GM21447 (cell line): ENCODE data around the gene AK4.
"Not testable (repeated sequence)": the region's sequence is repeated elsewhere in the genome, so short reads cannot be mapped to it uniquely, and the experiment has no call there.

Experiments used
- ATAC-seq: cut with Tn5 transposase; IDR thresholded peaks from one replicate; pipeline ENCODE4 v1.9.1; 2021; ENCODE audit not compliant: unreplicated experiment

The AK4 gene

GRCh38 chr1:65150108-65150463, 2.1 kb downstream of the AK4 start:
- no peak for ATAC-seq

DNA sequence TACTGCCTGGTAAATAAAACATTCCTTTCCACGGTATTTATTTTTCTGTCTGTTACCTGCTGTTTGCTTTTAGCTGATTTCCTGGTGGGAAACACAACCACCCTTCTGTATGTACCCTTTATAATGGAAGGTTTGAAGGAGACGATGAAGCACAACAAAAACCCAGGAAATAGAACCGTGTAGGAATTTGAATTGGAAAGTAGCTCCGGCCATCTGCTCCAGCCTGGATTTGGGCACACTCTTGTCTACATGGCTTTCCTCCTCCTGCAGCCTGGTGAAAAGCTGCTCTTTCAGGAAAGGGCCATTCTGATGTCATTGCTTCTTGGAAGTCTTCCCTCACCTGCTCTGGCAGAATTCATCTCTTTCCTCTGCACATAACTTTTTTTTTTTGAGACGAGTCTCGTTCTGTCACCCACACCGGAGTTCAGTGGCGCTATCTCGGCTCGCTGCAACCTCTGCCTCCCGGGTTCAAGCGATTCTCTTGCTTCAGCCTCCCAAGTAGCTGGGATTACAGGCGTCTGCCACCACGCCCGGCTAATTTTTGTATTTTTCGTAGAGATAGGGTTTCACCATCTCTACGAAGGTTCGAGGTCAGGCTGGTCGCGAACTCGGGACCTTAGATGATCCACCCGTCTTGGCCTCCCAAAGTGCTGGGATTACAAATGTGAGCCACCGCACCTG, 2.7 kb downstream of the AK4 start:
- ATAC-seq = no peak

GRCh38 chr1:65151641-65152040, 3.6 kb downstream of the AK4 start:
- no peak for ATAC-seq

DNA sequence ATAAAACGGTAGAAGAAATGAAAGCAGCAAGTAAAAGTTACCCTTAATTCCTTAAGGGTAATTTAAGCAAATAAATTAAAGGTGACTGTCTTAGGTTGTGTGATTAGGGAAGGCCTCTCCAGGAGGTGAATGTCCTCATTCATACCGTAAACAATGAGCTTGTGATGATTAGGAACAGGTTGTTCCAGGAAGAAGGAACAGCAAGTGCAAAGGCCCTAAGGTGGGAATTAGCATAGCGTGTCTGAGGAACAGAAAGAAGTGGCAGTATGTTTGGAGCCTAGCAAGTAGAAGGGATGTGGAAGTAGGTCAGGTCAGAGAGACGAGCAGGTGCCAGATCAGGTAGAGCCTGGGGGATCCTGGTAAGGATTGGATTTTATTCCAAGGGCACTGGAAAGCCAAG, 5.6 kb downstream of the AK4 start:
- no peak for ATAC-seq

DNA sequence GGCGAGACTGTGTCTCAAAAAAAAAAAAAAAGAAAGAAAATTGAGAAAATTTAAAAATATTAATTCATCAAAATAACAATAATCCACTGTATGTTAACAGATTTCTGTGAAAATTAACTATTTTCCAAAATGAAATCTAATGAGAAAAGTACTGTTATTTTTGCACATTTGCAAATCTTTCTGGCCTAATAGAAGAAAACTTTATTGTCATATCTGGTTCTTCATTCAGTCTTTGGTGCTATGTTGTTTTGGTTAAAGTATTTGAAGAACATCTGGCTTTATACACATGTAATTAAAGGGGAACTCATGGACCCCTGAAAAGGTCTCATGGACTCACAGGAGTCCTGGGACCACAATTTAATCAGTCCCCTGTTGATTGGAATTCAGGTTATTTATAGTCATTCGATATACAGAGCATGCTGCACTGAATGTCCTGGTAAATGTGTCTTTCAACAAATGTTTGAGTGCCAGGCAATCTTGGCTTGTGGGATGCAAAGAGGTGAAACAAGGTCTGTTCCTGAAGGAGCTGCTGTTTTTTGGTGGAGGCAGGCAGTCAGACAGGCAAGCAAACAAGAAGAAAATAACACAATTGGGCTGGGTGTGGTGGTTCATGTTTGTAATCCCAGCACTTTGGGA, 9.0 kb downstream of the AK4 start:
- ATAC-seq = no peak

DNA sequence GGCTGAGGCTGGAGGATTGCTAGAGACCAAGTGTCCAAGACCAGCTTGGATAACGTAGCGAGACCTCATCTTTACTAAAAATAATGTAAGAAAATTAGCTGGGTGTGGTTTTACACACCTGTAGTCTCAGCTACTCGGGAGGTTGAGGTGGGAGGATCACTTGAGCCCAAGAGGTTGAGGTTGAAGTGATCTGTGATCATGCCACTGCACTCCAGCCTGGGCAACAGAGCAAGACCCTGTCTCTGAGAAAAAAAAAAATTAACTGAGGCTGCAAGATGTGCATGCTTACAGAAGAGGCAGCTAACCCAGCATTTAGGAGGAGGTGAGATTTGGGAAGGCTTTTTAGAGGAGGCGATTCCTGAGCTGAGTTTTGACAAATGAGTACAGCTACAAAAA, 9.5 kb downstream of the AK4 start:
- no peak for ATAC-seq

DNA sequence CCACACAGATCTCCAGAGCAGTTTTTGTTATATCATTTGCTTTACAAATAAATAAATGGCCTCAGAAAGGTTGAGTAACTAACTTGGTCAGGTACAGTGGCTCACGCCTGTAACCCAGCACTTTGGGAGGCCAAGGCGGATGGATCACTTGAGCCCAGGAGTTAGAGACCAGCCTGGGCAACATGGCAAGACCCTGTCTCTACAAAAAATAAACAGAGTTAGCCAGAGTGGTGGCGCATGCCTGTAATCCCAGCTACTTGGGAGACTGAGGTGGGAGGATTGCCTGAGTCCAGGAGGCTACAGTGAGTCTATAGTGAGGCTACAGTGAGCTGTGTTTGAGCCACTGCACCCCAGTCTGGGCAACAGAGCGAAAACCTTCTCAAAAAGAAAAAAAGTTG, 11.3 kb downstream of the AK4 start:
- not testable (repeated sequence) for ATAC-seq

- ATAC-seq = no peak
These were observed 12.0 kb downstream of the AK4 start for GRCh38 chr1:65159801-65160523.

DNA sequence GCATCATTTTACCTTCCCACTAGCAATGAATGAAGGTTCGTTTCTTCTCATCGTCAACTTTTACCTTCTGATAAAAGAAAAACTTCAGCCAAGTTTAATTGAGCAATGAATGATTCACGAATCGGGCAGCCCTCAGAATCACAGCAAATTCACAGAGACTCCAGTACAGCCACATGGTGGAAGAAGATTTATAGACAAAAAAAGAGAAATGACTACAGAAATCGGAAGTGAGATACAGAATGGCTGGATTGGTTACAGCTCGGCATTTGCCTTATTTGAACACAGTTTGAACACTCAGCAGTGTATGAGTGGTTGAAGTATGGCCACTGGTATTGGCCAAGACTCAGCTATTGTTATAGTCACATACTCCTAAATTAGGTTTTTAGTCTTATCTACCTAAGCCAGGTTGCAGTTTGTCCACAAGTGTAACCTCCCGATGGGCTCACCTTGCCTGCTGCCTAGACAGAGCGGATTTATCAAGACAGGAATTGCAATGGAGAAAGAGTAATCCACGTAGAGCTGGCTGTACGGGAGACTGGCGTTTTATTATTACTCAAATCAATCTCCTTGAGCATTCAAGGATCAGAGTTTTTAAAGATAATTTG, 15.3 kb downstream of the AK4 start:
- no peak for ATAC-seq

DNA sequence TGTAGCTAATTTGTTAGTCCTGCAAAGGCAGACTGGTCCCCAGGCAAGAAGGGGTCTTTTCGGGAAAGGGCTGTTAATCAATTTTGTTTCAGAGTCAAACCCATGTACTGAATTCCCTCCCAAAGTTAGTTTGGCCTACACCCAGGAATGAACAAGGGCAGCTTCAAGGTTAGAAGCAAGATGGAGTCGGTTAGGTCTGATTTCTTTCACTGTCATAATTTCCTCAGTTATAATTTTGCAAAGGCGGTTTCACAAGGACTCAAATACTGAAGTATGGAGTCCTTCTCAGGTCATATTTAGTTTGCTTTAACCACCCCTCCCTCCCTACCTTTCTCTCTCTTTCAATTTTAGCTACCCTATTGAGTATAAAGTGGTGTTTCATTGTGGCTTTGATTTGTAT, 16.1 kb downstream of the AK4 start:
- ATAC-seq = not testable (repeated sequence)

GRCh38 chr1:65164633-65165032, 16.6 kb downstream of the AK4 start:
- no peak for ATAC-seq

DNA sequence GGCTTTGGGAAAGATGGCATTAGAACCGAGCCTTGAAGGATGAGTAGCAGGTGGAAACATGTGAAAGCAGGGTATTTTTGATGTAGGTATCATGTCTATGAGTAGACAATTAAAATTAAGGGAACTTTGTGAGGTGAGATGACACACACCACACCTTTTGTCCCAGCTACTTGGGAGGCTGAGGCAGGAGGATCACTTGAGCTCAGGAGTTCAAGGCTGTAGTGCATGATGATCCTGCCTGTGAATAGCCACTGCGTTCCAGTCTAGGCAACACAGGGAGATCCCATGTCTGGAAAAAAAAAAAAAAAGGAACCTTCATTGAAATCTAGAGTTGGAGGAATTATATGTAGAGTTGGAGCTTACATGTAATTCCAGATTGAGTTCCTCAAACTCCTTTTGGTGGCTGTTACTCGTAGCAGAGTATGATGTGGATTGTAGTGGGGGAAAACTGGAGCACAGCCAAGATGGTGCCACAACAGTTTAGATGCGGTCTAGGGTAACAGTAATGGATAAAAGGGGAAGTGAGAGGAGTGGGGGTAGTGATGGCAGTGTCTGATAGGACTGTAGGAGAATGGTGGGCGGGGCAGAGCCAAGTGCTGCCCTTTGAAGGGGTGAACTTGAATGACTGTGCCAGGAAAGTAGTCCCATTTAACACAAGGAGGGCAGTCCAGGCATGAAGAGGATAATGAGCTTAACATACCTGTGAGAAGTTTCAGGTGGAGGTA, 17.4 kb downstream of the AK4 start:
- ATAC-seq = peak; percentile 89

DNA sequence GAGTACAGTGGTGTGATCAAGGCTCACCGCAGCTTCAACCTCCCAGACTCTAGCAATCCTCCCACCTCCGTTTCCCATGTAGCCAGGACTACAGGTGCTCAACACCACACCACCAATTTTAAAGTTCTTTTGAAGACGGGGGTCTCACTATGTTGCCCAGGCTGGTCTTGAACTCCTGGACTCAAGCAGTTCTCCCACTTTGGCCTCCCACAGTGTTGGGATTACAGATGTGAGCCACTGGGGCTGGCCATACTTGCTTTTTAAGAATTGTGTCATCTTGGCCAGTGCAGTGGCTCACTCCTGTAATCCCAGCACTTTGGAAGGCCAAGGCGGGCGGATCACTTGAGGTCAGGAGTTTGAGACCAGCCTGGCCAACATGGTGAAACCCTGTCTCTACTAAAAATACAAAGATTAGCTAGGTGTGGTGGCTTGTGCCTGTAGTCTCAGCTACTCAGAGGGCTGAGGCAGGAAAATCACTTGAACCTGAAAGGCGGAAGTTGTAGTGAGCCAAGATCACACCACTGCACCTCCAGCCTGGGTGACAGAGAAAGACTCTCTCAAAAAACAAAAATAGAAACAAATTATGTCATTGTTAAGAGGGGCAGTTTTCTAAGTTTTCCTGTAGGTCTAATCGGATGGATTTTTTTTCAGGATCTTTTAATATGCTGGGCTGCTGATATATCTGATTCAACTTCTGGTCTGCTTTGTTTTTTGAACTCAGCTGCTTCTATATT, 18.7 kb downstream of the AK4 start:
- no peak for ATAC-seq

DNA sequence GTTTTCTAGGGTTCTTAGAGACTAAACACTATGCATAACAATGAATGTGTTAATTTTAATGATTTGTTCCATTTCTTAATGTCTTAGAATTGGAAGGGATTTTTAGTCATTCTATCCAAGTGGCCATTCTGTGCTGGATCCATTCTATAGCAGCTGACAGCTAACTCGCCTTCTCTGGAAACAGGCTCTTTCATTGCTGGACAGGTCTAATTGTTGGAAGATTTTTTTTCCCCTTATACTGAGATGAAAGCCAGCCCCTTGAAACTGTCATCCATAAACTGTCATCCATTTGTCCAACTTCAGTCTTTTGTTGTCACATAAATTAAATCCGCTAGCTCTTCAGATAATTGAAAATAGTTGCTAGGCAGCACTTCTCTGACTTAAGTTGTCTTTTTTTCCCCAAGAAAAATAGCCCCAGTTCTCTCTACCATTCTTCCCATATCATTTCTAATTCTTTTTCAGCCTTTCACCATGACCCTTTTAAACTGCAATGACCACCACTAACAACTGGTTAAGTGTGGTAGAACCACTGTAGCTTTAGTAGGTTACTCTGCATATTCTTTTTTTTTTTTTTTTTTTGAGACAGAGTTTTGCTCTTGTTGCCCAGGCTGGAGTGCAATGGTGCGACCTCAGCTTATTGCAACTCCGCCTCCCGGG, 19.7 kb downstream of the AK4 start:
- no peak for ATAC-seq

GRCh38 chr1:65168867-65169266, 20.9 kb downstream of the AK4 start:
- ATAC-seq = no peak

GRCh38 chr1:65170511-65171142, 22.6 kb downstream of the AK4 start:
- no peak for ATAC-seq

- ATAC-seq = no peak
These were observed 25.1 kb downstream of the AK4 start for GRCh38 chr1:65172936-65173690.

GRCh38 chr1:65174585-65174984, 26.6 kb downstream of the AK4 start:
- peak; percentile 95 for ATAC-seq
